ENCODE measurements around the gene RBM20. TPM values are rescaled to one million over a fixed set of nuclear protein-coding genes. Genes with fewer than 3 reads are reported as not detected.
"Not testable (repeated sequence)": the region's sequence is repeated elsewhere in the genome, so short reads cannot be mapped to it uniquely, and the experiment has no call there.

Gene RBM20
- total RNA-seq, 4 donors from 2014 or later = 0.24 to 3.5 (median 1.8) TPM

GRCh38 chr10:110698340-110698739, 54.2 kb downstream of the RBM20 start:
- ATAC-seq (ENCODE audit: low FRiP score) (no peak), DNase-seq (ENCODE audit: low spot score) (no peak)
- no peak for TF ChIP-seq CTCF (IDR thresholded peaks at IDR 0.05)

GRCh38 chr10:110698782-110699201, 54.7 kb downstream of the RBM20 start:
- TF ChIP-seq CTCF (IDR thresholded peaks at IDR 0.05) = no peak
- DNase-seq (ENCODE audit: low spot score) (no peak), ATAC-seq (ENCODE audit: low FRiP score) (no peak)

GRCh38 chr10:110699859-110700468, 55.8 kb downstream of the RBM20 start:
- DNase-seq (ENCODE audit: low spot score) (no peak), ATAC-seq (ENCODE audit: low FRiP score) (peak; percentile 80)
- no peak for TF ChIP-seq CTCF (IDR thresholded peaks at IDR 0.05)

GRCh38 chr10:110700947-110701616, 56.9 kb downstream of the RBM20 start:
- DNase-seq (ENCODE audit: low spot score) (no peak), ATAC-seq (ENCODE audit: low FRiP score) (peak; percentile 22)
- no peak for TF ChIP-seq CTCF (IDR thresholded peaks at IDR 0.05)

- TF ChIP-seq CTCF (IDR thresholded peaks at IDR 0.05) = no peak
- DNase-seq (ENCODE audit: low spot score) = no peak
- ATAC-seq (ENCODE audit: low FRiP score) = no peak
These were observed 57.5 kb downstream of the RBM20 start for GRCh38 chr10:110701617-110701971.

GRCh38 chr10:110704070-110704469, 59.9 kb downstream of the RBM20 start:
- no peak for ATAC-seq (ENCODE audit: low FRiP score)
- TF ChIP-seq CTCF (IDR thresholded peaks at IDR 0.05) = no peak
- no peak for DNase-seq (ENCODE audit: low spot score)

- TF ChIP-seq CTCF (IDR thresholded peaks at IDR 0.05) = no peak
- DNase-seq (ENCODE audit: low spot score) (no peak), ATAC-seq (ENCODE audit: low FRiP score) (no peak)
These were observed 60.9 kb downstream of the RBM20 start for GRCh38 chr10:110704906-110705476.

GRCh38 chr10:110705596-110705995, 61.5 kb downstream of the RBM20 start:
- DNase-seq (ENCODE audit: low spot score); ATAC-seq (ENCODE audit: low FRiP score): not testable (repeated sequence)
